Activated T-cell treated with anti-CD3 and anti-CD28 coated beads, Interleukin-2, amount 50 U/mL, for 1 hour (primary cell): ENCODE data around the gene AKAP13.

Experiments used
- DNase-seq: peaks from one replicate; pipeline ENCODE4 v3.0.0-alpha.2; 2020

AKAP13 gene

GRCh38 chr15:85688711-85689110, 308.3 kb downstream of the AKAP13 start:
- DNase-seq, result no peak

GRCh38 chr15:85689729-85690128, 309.3 kb downstream of the AKAP13 start:
- DNase-seq, result peak; percentile 68

- DNase-seq, result no peak
Measured at GRCh38 chr15:85690561-85691231, 310.3 kb downstream of the AKAP13 start.

GRCh38 chr15:85691350-85692240, 311.2 kb downstream of the AKAP13 start:
- peak; percentile 47 for DNase-seq

GRCh38 chr15:85692321-85692720, 311.9 kb downstream of the AKAP13 start:
- DNase-seq, result no peak

GRCh38 chr15:85692873-85693272, 312.5 kb downstream of the AKAP13 start:
- peak; percentile 47 for DNase-seq

- DNase-seq, result no peak
Measured at GRCh38 chr15:85693277-85693676, 312.9 kb downstream of the AKAP13 start.

GRCh38 chr15:85694091-85694490, 313.7 kb downstream of the AKAP13 start:
- DNase-seq, result no peak

- DNase-seq, result no peak
Measured at GRCh38 chr15:85700767-85701166, 320.4 kb downstream of the AKAP13 start.

- DNase-seq, result no peak
Measured at GRCh38 chr15:85702321-85703101, 322.1 kb downstream of the AKAP13 start.

GRCh38 chr15:85704066-85704465, 323.7 kb downstream of the AKAP13 start:
- no peak for DNase-seq

GRCh38 chr15:85704720-85705429, 324.5 kb downstream of the AKAP13 start:
- DNase-seq, result no peak

- peak; percentile 54 for DNase-seq
Measured at GRCh38 chr15:85706779-85707518, 326.5 kb downstream of the AKAP13 start.

- DNase-seq, result no peak
Measured at GRCh38 chr15:85707519-85708338, 327.3 kb downstream of the AKAP13 start.

GRCh38 chr15:85708402-85708941, 328.1 kb downstream of the AKAP13 start:
- DNase-seq, result no peak

- DNase-seq, result no peak
Measured at GRCh38 chr15:85709250-85709649, 328.8 kb downstream of the AKAP13 start.

GRCh38 chr15:85710340-85710842, 330.0 kb downstream of the AKAP13 start:
- DNase-seq, result no peak

- no peak for DNase-seq
Measured at GRCh38 chr15:85711580-85712192, 331.3 kb downstream of the AKAP13 start.

- no peak for DNase-seq
Measured at GRCh38 chr15:85716261-85716660, 335.9 kb downstream of the AKAP13 start.

GRCh38 chr15:85717212-85717611, 336.8 kb downstream of the AKAP13 start:
- DNase-seq, result no peak
